Fibroblast of pulmonary artery (primary cell): ENCODE data around the gene IBA57.
"Not testable (repeated sequence)": the region's sequence is repeated elsewhere in the genome, so short reads cannot be mapped to it uniquely, and the experiment has no call there.

Source experiments
- DNase-seq: peaks from one replicate; pipeline ENCODE4 v3.0.0-alpha.2; 2010; ENCODE audit warnings: low read depth
- H3K4me3 ChIP-seq: replicated peaks from 2 replicates; pipeline ENCODE4 v1.5.1; 2011; ENCODE audit warnings: low read depth, mild to moderate bottlenecking, control low read depth, low read length, moderate library complexity
- CTCF ChIP-seq: IDR thresholded peaks from 2 replicates; pipeline ENCODE4 v1.5.1; 2011; ENCODE audit warnings: mild to moderate bottlenecking, control low read depth, low read length, inconsistent platforms; ENCODE audit errors: missing control alignments

The IBA57 gene

GRCh38 chr1:228217551-228218344 lies 52.1 kb downstream of the IBA57 start:
- H3K4me3 ChIP-seq, result no peak overlapping the region
- TF ChIP-seq CTCF, result no peak
- DNase-seq, result no peak

GRCh38 chr1:228218513-228219244 lies 53.1 kb downstream of the IBA57 start:
- H3K4me3 ChIP-seq, result no peak overlapping the region
- DNase-seq, result no peak
- TF ChIP-seq CTCF, result no peak

DNA sequence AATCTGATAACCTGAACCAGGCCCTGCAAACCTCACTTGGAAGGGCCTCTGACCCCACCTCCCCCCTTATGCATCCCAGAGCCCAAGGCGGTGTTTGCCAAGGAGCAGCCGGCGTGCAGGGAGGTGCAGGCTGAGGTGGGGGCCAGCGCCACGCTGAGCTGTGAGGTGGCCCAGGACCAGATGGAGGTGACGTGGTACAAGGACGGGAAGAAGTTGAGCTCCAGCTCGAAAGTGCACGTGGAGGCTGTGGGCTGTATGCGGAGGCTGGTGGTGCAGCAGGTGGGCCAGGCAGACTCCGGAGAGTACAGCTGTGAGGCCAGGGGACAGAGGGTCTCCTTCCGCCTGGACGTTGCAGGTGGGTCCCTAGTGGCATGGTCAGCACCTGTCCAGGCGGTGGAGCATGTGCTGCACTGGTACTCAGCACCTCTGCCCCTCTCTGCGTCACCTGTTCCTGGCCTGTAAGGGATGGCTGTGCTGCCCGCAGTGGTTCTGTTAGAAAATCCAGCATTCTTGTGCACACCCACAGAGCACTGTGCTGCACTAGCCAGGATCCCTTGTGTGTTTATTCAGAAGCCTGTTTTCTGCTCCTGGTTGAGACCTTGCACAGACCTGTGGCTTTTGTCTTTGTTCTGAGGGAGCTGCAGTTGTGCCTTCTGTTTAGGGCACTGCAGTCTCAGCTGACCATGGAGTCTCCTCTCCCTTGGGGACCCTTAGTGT lies 53.8 kb downstream of the IBA57 start:
- DNase-seq, result no peak
- no peak for TF ChIP-seq CTCF
- H3K4me3 ChIP-seq, result no peak overlapping the region

GRCh38 chr1:228219962-228220780 lies 54.6 kb downstream of the IBA57 start:
- no peak for TF ChIP-seq CTCF
- no peak overlapping the region for H3K4me3 ChIP-seq
- DNase-seq, result no peak

DNA sequence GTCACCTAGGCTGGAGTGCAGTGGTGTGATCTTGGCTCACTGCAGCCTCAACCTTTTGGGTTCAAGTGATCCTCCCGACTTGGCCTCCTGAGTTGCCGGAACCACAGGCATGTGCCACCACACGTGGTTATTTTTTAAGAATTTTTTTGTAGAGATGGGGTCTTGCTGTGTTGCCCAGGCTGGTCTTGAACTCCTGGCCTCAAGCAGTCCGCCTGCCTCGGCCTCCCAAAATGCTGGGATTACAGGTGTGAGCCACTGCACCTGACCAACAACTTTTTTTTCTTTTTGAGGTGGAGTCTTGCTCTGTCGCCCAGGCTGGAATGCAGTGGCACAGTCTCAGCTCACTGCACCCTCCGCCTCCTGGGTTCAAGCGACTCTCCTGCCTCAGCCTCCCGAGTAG lies 55.5 kb downstream of the IBA57 start:
- not testable (repeated sequence) for DNase-seq, H3K4me3 ChIP-seq

DNA sequence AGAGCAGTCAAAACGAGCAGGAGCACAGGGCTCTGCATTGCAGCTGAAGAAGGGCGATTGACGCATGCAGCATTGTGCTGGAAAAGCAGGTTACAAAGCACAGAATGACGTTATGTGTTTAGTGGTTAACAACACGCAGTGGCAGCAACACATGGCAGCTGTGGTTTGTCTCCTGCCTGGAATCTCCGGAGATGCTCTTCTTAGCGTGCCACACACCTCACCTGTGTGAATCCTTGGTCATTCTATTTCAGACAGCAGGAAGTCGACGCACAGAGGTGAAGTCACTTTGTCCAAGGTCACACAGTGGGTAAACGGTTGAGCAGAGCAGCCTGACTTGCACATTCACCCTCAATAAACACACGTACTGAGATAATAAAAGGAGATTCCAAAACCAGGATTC lies 56.9 kb downstream of the IBA57 start:
- H3K4me3 ChIP-seq, result no peak overlapping the region
- DNase-seq, result no peak
- no peak for TF ChIP-seq CTCF
